ENCODE data around the gene LRRC49. TPM values are rescaled to one million over a fixed set of nuclear protein-coding genes. Genes with fewer than 3 reads are reported as not detected.
"Not testable (repeated sequence)": the region's sequence is repeated elsewhere in the genome, so short reads cannot be mapped to it uniquely, and the experiment has no call there.

The LRRC49 gene
- total RNA-seq, 4 donors from 2014 or later: 3.3 to 10.4 (median 7.0) TPM

DNA sequence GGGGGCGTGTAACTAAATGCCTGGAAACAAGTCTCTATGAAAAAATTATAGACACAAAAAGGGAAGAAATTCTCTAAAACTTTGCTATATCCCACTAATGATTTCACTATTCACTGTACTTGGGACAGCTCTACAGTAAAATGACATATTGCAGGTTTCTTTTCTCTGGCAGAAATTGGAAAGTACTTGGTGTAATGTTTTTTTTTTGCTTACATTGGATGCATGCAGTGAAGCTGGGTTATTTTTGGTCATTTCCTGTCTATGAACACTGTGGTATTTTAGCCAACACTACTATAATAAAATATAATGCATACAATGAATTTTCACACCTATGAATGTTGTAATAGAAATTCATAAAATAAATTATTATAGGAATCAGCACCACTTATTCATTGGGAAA lies 109.7 kb downstream of the LRRC49 start:
- Histone ChIP-seq H3K9me3 (peaks cover 0 to 7% (median 3%) of the 10 kb centered on the region in 4 donors), H3K27me3 (no peaks in the 10 kb centered on the region), H3K27ac (replicated peaks in 1 of 4) (no peak overlapping the region), H3K36me3 (peaks cover 0 to 12% (median 4%) of the 10 kb centered on the region in 4 donors), H3K4me3 (no peak overlapping the region), H3K4me1 (peaks cover 0 to 3% (median 0%) of the 10 kb centered on the region in 4 donors)
- intact Hi-C loops (cut with DNase I): no loop called here
- 68% methylated on average over 1 of the region's 1 CpG for WGBS
- TF ChIP-seq POLR2A (IDR thresholded peaks at IDR 0.05; ENCODE audit: low read depth) (no peak), EP300 (IDR thresholded peaks at IDR 0.05) (no peak), POLR2AphosphoS5 (IDR thresholded peaks at IDR 0.05) (no peak)
- TF ChIP-seq, protein P1, sequence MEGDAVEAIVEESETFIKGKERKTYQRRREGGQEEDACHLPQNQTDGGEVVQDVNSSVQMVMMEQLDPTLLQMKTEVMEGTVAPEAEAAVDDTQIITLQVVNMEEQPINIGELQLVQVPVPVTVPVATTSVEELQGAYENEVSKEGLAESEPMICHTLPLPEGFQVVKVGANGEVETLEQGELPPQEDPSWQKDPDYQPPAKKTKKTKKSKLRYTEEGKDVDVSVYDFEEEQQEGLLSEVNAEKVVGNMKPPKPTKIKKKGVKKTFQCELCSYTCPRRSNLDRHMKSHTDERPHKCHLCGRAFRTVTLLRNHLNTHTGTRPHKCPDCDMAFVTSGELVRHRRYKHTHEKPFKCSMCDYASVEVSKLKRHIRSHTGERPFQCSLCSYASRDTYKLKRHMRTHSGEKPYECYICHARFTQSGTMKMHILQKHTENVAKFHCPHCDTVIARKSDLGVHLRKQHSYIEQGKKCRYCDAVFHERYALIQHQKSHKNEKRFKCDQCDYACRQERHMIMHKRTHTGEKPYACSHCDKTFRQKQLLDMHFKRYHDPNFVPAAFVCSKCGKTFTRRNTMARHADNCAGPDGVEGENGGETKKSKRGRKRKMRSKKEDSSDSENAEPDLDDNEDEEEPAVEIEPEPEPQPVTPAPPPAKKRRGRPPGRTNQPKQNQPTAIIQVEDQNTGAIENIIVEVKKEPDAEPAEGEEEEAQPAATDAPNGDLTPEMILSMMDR (IDR thresholded peaks at IDR 0.05): no peak
- DNase-seq (ENCODE audit: extremely low spot score): no peak

DNA sequence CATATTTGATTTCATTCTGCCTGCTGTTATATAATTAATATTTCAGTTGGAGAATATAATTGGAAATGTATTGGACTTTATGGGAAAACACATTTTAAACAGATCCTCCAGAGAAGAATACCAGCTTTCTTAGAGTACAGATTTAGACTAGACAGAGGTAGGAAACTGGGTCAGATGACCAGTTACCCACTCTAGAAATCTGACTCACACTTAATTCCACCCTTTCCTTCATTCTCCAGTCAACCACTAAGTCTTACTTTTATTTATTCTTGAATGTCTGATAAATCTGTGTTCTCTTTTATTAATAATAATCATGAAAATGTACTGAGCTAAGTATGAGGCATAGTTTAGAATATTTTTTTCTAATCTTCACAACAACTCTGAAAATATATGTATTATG lies 110.7 kb downstream of the LRRC49 start:
- intact Hi-C loops (cut with DNase I): no loop called here
- H3K4me3 ChIP-seq: no peak overlapping the region

DNA sequence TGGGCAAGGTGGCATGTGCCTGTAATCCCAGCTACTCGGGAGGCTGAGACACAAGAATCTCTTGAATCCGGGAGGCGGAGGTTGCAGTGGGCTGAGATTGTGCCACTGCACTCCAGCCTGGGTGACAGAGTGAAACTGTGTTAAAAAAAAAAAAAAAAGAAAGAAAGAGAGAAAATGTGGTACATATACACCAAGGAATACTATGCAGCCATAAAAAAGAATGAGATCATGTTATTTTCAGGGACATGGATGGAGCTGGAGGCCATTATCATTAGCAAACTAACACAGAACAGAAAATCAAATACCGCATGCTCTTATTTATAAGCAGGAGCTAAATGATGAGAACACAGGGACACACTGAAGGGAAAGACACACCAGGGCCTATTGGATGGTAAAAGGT lies 111.9 kb downstream of the LRRC49 start:
- H3K9me3 ChIP-seq; intact Hi-C loops (cut with DNase I); H3K36me3 ChIP-seq; DNase-seq (ENCODE audit: extremely low spot score); H3K4me3 ChIP-seq; H3K4me1 ChIP-seq; H3K27me3 ChIP-seq; H3K27ac ChIP-seq (replicated peaks in 1 of 4): not testable (repeated sequence)
- 99% methylated on average over 4 of the region's 4 CpGs for WGBS

More for the DNA sequence above, 110.7 kb downstream of the LRRC49 start:
- H3K4me1 ChIP-seq: peaks cover 0 to 3% (median 0%) of the 10 kb centered on the region in 4 donors
- H3K27me3 ChIP-seq: no peaks in the 10 kb centered on the region
- TF ChIP-seq EP300 (IDR thresholded peaks at IDR 0.05) (no peak), POLR2A (IDR thresholded peaks at IDR 0.05; ENCODE audit: low read depth) (no peak), POLR2AphosphoS5 (IDR thresholded peaks at IDR 0.05) (no peak)
- TF ChIP-seq, protein P1 (IDR thresholded peaks at IDR 0.05): no peak
- no peak for DNase-seq (ENCODE audit: extremely low spot score)
- H3K27ac ChIP-seq (replicated peaks in 1 of 4): no peak overlapping the region
- H3K36me3 ChIP-seq: peaks cover 0 to 12% (median 4%) of the 10 kb centered on the region in 4 donors
- peaks cover 0 to 7% (median 2%) of the 10 kb centered on the region in 4 donors for H3K9me3 ChIP-seq

DNA sequence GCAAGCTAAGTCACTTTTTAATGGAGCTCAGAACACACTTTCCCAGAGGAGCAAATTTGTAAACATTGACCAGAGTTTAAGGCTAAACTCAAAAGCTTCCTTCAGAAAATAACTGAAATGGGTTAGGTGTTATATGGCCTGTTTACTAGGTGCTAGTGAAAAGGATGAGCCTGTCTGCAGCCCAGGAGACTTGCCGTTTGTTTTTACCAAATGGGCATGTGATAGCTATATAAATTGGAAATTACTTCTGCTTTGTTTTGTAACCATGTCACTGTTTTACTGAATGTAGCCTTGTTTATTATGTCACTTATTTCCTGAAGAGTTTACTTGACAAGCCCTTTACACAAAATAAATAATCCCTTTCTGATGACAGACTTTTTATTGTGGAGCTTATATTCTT lies 113.3 kb downstream of the LRRC49 start:
- Histone ChIP-seq H3K4me3 (no peak overlapping the region), H3K27me3 (no peaks in the 10 kb centered on the region), H3K36me3 (no peaks in the 10 kb centered on the region), H3K4me1 (peaks cover 0 to 3% (median 0%) of the 10 kb centered on the region in 4 donors), H3K9me3 (no peaks in the 10 kb centered on the region), H3K27ac (replicated peaks in 1 of 4) (no peak overlapping the region)
- TF ChIP-seq POLR2A (IDR thresholded peaks at IDR 0.05; ENCODE audit: low read depth) (no peak), POLR2AphosphoS5 (IDR thresholded peaks at IDR 0.05) (no peak), EP300 (IDR thresholded peaks at IDR 0.05) (no peak)
- TF ChIP-seq, protein P1 (IDR thresholded peaks at IDR 0.05): no peak
- WGBS: 63% methylated on average over 1 of the region's 1 CpG
- intact Hi-C loops (cut with DNase I): no loop called here
- DNase-seq (ENCODE audit: extremely low spot score): no peak

DNA sequence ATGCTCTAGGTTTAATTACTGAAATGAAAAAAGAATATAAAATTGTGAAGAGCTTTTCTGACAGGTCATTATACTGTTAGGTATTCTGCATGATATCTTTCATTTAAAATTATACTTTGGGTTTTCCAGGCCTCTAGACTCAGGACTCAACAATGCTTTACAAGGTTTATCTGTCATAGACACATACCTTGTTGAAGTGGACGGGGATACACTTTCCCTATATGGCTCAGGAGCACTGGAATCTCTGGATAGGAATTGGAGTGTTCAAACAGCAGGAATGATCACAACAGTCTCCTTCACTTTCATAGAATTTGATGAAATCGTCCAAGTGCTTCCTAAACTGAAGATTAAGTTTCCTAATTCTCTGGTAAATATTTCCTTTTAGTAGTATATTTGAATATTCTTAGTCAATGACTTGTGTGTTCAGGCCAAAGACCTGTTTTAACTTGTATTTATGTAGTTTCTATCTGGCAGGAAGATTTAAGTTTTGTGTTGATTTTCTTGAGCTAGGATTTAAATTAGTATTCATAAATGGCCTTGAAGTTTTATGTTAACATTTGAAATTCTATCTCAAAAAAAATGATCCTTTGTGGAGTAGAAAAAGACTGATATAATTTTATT lies 115.7 kb downstream of the LRRC49 start:
- Histone ChIP-seq H3K27me3 (no peaks in the 10 kb centered on the region), H3K4me1 (no peaks in the 10 kb centered on the region), H3K36me3 (peaks cover 0 to 6% (median under 1%) of the 10 kb centered on the region in 4 donors), H3K4me3 (no peak overlapping the region), H3K9me3 (no peaks in the 10 kb centered on the region), H3K27ac (replicated peaks in 1 of 4) (no peak overlapping the region)
- intact Hi-C loops (cut with DNase I): no loop called here
- WGBS: 70% methylated on average over 2 of the region's 2 CpGs
- TF ChIP-seq, protein P1 (IDR thresholded peaks at IDR 0.05): no peak
- no peak for TF ChIP-seq EP300 (IDR thresholded peaks at IDR 0.05)
- TF ChIP-seq POLR2A (IDR thresholded peaks at IDR 0.05; ENCODE audit: low read depth): no peak
- no peak for TF ChIP-seq POLR2AphosphoS5 (IDR thresholded peaks at IDR 0.05)
- DNase-seq (ENCODE audit: extremely low spot score): no peak

Measured in esophagus muscularis mucosa (tissue), 4 donors.